ENCODE data around the gene TGIF1. TPM values are rescaled to one million over a fixed set of nuclear protein-coding genes. Genes with fewer than 3 reads are reported as not detected.

TGIF1 gene
- total RNA-seq, 3 donors from 2014 or later (not counting 1 experiment from before 2014, with no cell fraction given), result 57.5 to 74.7 (median 60.4) TPM

GRCh38 chr18:3427944-3428343, 22.0 kb upstream of the TGIF1 start:
- no peak for ATAC-seq
- Mint-ChIP-seq H3K4me1 (no peaks in the 10 kb centered on the region), H3K4me3 (no peak overlapping the region), H3K27me3 (ENCODE audit: low read depth in 2 of 2) (no peaks in the 10 kb centered on the region), H3K27ac (no peak overlapping the region), H3K36me3 (no peaks in the 10 kb centered on the region), H3K9me3 (no peaks in the 10 kb centered on the region)
- Histone ChIP-seq H3K36me3 (ENCODE audit: control insufficient read depth, insufficient read depth, low read length) (no peaks in the 10 kb centered on the region), H3K27ac (ENCODE audit: low read length) (no peak overlapping the region), H3K4me1 (ENCODE audit: control insufficient read depth, insufficient read depth, low read length) (no peaks in the 10 kb centered on the region), H3K27me3 (ENCODE audit: control insufficient read depth, insufficient read depth, low read length) (no peaks in the 10 kb centered on the region), H3K9me3 (ENCODE audit: control insufficient read depth, insufficient read depth, low read length) (no peaks in the 10 kb centered on the region), H3K4me3 (ENCODE audit: low read length) (no peak overlapping the region)
- intact Hi-C loops (cut with micrococcal nuclease), result no loop called here
- 91% methylated on average over 4 of the region's 5 CpGs for WGBS (ENCODE audit: insufficient coverage)
- TF ChIP-seq CTCF (IDR thresholded peaks at IDR 0.05), result no peak
- DNase-seq, result no peak

- intact Hi-C loops (cut with micrococcal nuclease), result no loop called here
- DNase-seq, result no peak
- ATAC-seq, result no peak
- Histone ChIP-seq H3K36me3 (ENCODE audit: control insufficient read depth, insufficient read depth, low read length) (no peaks in the 10 kb centered on the region), H3K4me1 (ENCODE audit: control insufficient read depth, insufficient read depth, low read length) (no peaks in the 10 kb centered on the region), H3K9me3 (ENCODE audit: control insufficient read depth, insufficient read depth, low read length) (no peaks in the 10 kb centered on the region), H3K27me3 (ENCODE audit: control insufficient read depth, insufficient read depth, low read length) (no peaks in the 10 kb centered on the region), H3K4me3 (ENCODE audit: low read length) (no peak overlapping the region), H3K27ac (ENCODE audit: low read length) (no peak overlapping the region)
- Mint-ChIP-seq H3K36me3 (no peaks in the 10 kb centered on the region), H3K4me3 (no peak overlapping the region), H3K27me3 (ENCODE audit: low read depth in 2 of 2) (no peaks in the 10 kb centered on the region), H3K27ac (no peak overlapping the region), H3K9me3 (no peaks in the 10 kb centered on the region), H3K4me1 (no peaks in the 10 kb centered on the region)
- 95% methylated on average over 3 of the region's 3 CpGs for WGBS (ENCODE audit: insufficient coverage)
- TF ChIP-seq CTCF (IDR thresholded peaks at IDR 0.05), result no peak
Measured at GRCh38 chr18:3429121-3429520, 20.9 kb upstream of the TGIF1 start.

- no peaks in the 10 kb centered on the region for H3K27me3 ChIP-seq (ENCODE audit: control insufficient read depth, insufficient read depth, low read length)
- H3K4me1 ChIP-seq (ENCODE audit: control insufficient read depth, insufficient read depth, low read length), result no peaks in the 10 kb centered on the region
- no peaks in the 10 kb centered on the region for H3K36me3 ChIP-seq (ENCODE audit: control insufficient read depth, insufficient read depth, low read length)
- 85% methylated on average over 4 of the region's 4 CpGs for WGBS (ENCODE audit: insufficient coverage)
- Mint-ChIP-seq H3K9me3 (no peaks in the 10 kb centered on the region), H3K36me3 (no peaks in the 10 kb centered on the region), H3K4me1 (no peaks in the 10 kb centered on the region), H3K4me3 (no peak overlapping the region), H3K27me3 (ENCODE audit: low read depth in 2 of 2) (peaks cover 5 to 12% of the 10 kb centered on the region in 2 donors), H3K27ac (no peak overlapping the region)
- no peak overlapping the region for H3K27ac ChIP-seq (ENCODE audit: low read length)
- H3K9me3 ChIP-seq (ENCODE audit: control insufficient read depth, insufficient read depth, low read length), result no peaks in the 10 kb centered on the region
- intact Hi-C loops (cut with micrococcal nuclease), result no loop called here
- ATAC-seq, result no peak
- H3K4me3 ChIP-seq (ENCODE audit: low read length), result no peak overlapping the region
- DNase-seq, result no peak
- TF ChIP-seq CTCF (IDR thresholded peaks at IDR 0.05), result no peak
Measured at GRCh38 chr18:3434685-3435084, 15.3 kb upstream of the TGIF1 start.

GRCh38 chr18:3440341-3440740, 9.6 kb upstream of the TGIF1 start:
- no peaks in the 10 kb centered on the region for H3K9me3 Mint-ChIP-seq
- H3K4me1 Mint-ChIP-seq, result no peaks in the 10 kb centered on the region
- H3K27me3 Mint-ChIP-seq (ENCODE audit: low read depth in 2 of 2), result peaks cover 11 to 31% of the 10 kb centered on the region in 2 donors
- H3K4me1 ChIP-seq (ENCODE audit: control insufficient read depth, insufficient read depth, low read length), result no peaks in the 10 kb centered on the region
- H3K4me3 Mint-ChIP-seq, result no peak overlapping the region
- no peaks in the 10 kb centered on the region for H3K27me3 ChIP-seq (ENCODE audit: control insufficient read depth, insufficient read depth, low read length)
- no peak for TF ChIP-seq CTCF (IDR thresholded peaks at IDR 0.05)
- DNase-seq, result no peak
- H3K36me3 Mint-ChIP-seq, result no peaks in the 10 kb centered on the region
- H3K36me3 ChIP-seq (ENCODE audit: control insufficient read depth, insufficient read depth, low read length), result no peaks in the 10 kb centered on the region
- ATAC-seq, result no peak
- H3K4me3 ChIP-seq (ENCODE audit: low read length), result no peak overlapping the region
- intact Hi-C loops (cut with micrococcal nuclease), result no loop called here
- no peak overlapping the region for H3K27ac ChIP-seq (ENCODE audit: low read length)
- H3K27ac Mint-ChIP-seq, result no peak overlapping the region
- 100% methylated on average over 2 of the region's 5 CpGs for WGBS (ENCODE audit: insufficient coverage)
- no peaks in the 10 kb centered on the region for H3K9me3 ChIP-seq (ENCODE audit: control insufficient read depth, insufficient read depth, low read length)

All from natural killer cell (primary cell).